Upper lobe of left lung (tissue), 4 donors: ENCODE results near the gene PUS1.

Experiments used
- EP300 ChIP-seq, 4 donors: sonication (generic); formaldehyde crosslinking; IDR thresholded peaks; one replicate each; pipeline ENCODE4 v1.5.1; 2017; ENCODE audit warnings: antibody characterized with exemption in 4 of 4, control low read depth in 2 of 4
- POLR2A ChIP-seq, 4 donors: fragments of 450-650 bp; IDR thresholded peaks; one replicate each; pipeline ENCODE4 v1.5.1; 2016 to 2017; ENCODE audit warnings: antibody characterized with exemption in 4 of 4, mild to moderate bottlenecking in 2 of 4
- POLR2AphosphoS5 ChIP-seq, 2 donors: sonication (generic); formaldehyde crosslinking; IDR thresholded peaks; one replicate each; pipeline ENCODE4 v1.5.1; 2017; ENCODE audit warnings: antibody characterized with exemption in 2 of 2
- TF ChIP-seq, protein P1 (sequence below), 6 experiments: fragments of 450-650 bp in 4 of 6; fragments of 200-600 bp in 2 of 6; sonication (generic) in 2 of 6; IDR thresholded peaks; one replicate each; pipeline ENCODE4 v1.5.1; 2016 to 2019; ENCODE audit warnings: antibody characterized with exemption in 6 of 6

DNA sequence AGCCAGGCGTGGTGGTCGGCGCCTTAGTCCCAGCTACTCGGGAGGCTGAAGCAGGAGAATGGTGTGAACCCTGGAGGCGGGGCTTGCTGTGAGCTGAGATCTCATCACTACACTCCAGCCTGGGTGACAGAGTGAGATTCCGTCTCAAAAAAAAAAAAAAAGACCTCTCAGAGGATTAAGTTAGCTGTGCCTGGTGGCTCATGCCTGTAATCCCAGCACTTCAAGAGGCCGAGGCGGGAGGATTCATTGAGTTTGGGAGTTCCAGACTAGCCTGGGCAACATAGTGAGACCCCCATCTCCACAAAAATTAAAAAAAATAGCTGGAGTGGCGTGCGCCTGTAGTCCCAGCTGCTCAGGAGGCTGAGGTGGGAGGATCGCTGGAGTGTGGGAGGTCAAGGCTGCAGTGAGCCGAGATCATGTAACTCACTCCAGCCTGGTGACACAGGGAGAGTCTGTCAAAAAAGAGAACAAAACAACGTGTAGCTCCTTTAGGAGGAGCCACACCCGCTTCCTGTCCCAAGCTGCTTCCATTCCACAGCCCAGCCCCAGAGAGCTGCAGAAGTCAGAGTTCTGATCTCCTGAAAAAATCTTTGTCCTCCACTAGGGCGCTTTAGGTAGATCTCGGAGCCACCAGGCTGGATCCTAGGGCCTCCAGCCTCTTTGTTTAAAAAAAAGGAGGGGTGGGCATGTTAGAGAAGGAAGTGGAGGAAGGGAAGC, 46.1 kb upstream of the PUS1 start:
- TF ChIP-seq, protein P1, sequence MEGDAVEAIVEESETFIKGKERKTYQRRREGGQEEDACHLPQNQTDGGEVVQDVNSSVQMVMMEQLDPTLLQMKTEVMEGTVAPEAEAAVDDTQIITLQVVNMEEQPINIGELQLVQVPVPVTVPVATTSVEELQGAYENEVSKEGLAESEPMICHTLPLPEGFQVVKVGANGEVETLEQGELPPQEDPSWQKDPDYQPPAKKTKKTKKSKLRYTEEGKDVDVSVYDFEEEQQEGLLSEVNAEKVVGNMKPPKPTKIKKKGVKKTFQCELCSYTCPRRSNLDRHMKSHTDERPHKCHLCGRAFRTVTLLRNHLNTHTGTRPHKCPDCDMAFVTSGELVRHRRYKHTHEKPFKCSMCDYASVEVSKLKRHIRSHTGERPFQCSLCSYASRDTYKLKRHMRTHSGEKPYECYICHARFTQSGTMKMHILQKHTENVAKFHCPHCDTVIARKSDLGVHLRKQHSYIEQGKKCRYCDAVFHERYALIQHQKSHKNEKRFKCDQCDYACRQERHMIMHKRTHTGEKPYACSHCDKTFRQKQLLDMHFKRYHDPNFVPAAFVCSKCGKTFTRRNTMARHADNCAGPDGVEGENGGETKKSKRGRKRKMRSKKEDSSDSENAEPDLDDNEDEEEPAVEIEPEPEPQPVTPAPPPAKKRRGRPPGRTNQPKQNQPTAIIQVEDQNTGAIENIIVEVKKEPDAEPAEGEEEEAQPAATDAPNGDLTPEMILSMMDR (IDR thresholded peaks at IDR 0.05), result no peak
- TF ChIP-seq POLR2A (IDR thresholded peaks at IDR 0.05), result no peak
- no peak for TF ChIP-seq EP300 (IDR thresholded peaks at IDR 0.05)
- TF ChIP-seq POLR2AphosphoS5 (IDR thresholded peaks at IDR 0.05), result no peak
